ENCODE measurements around the gene TSPAN18. TPM values are rescaled to one million over a fixed set of nuclear protein-coding genes. Genes with fewer than 3 reads are reported as not detected.

TSPAN18 gene, protein sequence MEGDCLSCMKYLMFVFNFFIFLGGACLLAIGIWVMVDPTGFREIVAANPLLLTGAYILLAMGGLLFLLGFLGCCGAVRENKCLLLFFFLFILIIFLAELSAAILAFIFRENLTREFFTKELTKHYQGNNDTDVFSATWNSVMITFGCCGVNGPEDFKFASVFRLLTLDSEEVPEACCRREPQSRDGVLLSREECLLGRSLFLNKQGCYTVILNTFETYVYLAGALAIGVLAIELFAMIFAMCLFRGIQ
- total RNA-seq = not detected

GRCh38 chr11:44726283-44727113 lies at the start of gene TSPAN18:
TSS of gene TSPAN18 (plus strand) at chr11:44726962. CDS start at chr11:44906417, 179,455 bp downstream.

DNA sequence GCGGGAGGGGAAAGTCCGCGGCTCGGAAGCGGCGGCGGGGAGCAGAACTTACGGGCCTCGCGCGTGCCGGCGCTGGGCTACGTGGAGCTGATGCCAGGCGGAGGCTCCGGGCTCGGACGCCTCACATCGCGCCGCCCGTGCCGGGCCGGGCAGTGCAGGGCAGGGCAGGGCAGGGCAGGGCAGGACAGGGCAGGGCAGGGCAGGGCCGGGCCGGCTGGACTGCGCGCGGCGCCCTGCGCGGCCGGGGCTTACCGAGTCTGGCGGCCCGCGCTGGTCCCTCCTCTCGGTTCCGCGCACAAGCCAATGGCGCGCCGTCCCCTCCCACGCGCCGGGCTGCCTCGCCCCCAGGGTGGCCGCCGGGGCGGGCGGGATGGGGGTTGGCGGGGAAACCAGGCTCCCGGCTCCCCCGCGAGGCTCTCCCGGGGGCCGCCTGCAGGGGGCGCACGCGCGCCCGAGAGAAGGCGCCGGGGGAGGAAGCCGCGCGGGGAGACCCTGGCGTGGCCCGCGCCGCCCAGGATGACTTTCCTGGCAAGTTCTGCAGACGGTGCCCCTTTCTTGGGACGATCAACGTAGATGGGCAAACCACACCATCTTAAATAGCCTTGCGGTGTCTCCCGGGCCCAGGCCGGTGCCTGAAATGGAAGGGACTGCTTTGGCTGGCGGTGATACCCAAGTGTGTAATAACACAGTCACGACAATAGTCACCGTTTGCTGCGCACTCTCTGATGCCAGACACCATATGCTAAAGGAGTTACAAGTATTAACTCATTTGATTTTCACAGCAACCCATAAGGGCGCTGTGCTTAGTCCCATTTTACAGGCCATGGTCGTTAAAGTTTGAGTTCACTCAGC lies 224.1 kb downstream of the TSPAN18 start, which contains the start of gene TP53I11:
Gene TP53I11 (minus strand): TSS at position 259 of the 852 bp plus-strand sequence. CDS start 12,548 bp downstream, outside the sequence.

Other genes starting within 250 kb of the TSPAN18 start
- gene CD82, start 161.3 kb upstream of the TSPAN18 start, total RNA-seq = 10 to 100 TPM; 35.0 to 49.9 TPM
- 1 to 10 TPM; 4.1 to 7.7 TPM for gene TP53I11, start 223.9 kb downstream of the TSPAN18 start, total RNA-seq